ENCODE measurements around the gene NT5DC4. TPM values are rescaled to one million over a fixed set of nuclear protein-coding genes. Genes with fewer than 3 reads are reported as not detected.
"Not testable (repeated sequence)": the region's sequence is repeated elsewhere in the genome, so short reads cannot be mapped to it uniquely, and the experiment has no call there.

NT5DC4 gene
- total and polyA plus RNA-seq, 4 donors: 0.10 TPM; not detected in 3

DNA sequence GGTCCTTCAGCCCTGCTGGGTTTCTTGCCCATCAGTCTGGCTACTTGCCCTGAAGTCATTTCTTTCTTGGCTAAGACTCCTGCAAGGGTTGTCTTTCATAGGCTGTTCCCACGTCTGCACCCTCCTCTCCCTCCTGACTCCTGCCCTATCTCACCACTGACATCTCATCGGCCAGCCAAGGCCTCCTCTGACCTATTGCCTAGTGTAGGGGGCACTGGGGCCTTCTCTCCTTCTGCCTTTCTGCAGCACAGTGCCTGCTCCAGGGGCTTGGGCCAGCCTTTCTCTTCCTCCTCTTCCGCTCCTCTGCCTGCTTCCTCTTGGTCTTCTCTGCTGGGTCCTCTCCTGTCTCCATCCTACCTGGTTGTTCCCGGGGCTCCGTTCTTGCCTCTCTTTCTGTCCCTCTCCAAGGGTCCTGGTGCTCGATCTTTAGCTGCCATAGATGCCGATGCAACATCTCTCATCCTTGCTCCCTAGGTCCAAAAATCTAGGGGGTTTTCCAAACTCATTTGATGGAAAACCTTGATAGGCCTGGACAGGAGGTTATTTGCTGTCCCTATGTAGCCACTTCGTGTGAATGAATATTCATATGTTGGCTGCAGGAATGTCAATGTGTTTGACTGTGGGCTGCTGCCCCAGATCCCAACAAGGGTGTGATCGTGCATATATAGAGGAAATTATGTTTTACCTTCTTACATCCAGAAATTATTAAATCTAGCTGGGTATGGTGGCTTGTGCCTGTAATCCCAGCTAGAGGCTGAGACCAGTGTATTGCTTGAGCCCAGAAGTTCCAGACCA lies 9.7 kb upstream of the NT5DC4 start:
- 84% methylated on average over 6 of the region's 9 CpGs for WGBS (ENCODE audit: insufficient coverage)
- no peak overlapping the region for H3K4me3 ChIP-seq (ENCODE audit: low read depth, low read length)
- peaks cover 9% of the 10 kb centered on the region for H3K4me1 ChIP-seq (ENCODE audit: control insufficient read depth, insufficient read depth, low read length)
- H3K27me3 ChIP-seq (ENCODE audit: control insufficient read depth, insufficient read depth, low read length): no peaks in the 10 kb centered on the region
- H3K9me3 ChIP-seq (ENCODE audit: control insufficient read depth, insufficient read depth, low read length): no peaks in the 10 kb centered on the region
- DNase-seq (ENCODE audit: low read depth in 4 of 6, low spot score in 6 of 6): no peak
- H3K36me3 ChIP-seq (ENCODE audit: control insufficient read depth, insufficient read depth, low read length): no peaks in the 10 kb centered on the region
- H3K27ac ChIP-seq (ENCODE audit: low read depth, low read length): no peak overlapping the region

DNA sequence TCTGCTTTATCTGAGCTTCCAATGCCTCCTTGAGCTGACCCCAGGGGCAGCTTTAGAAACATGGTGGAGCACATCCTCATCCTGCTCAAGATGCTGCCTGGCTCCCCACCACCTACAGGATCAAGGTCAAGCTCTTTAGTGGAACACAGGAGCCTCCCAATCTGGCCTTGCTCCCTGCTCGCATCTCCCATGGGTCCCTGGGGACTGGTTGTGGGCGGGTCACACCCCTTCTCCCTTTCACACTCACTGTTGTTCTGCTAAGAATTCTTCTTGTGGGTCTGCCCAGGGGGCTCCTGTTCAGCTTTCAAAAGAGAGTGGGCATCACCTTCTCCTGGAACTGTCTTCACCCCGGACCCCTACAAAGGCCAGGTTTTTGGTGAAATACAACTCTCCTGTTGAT lies 8.4 kb upstream of the NT5DC4 start:
- H3K4me1 ChIP-seq (ENCODE audit: control insufficient read depth, insufficient read depth, low read length): peaks cover 9% of the 10 kb centered on the region
- no peaks in the 10 kb centered on the region for H3K27me3 ChIP-seq (ENCODE audit: control insufficient read depth, insufficient read depth, low read length)
- 81% methylated on average over 2 of the region's 3 CpGs for WGBS (ENCODE audit: insufficient coverage)
- H3K27ac ChIP-seq (ENCODE audit: low read depth, low read length): no peak overlapping the region
- no peaks in the 10 kb centered on the region for H3K36me3 ChIP-seq (ENCODE audit: control insufficient read depth, insufficient read depth, low read length)
- no peak for DNase-seq (ENCODE audit: low read depth in 4 of 6, low spot score in 6 of 6)
- H3K9me3 ChIP-seq (ENCODE audit: control insufficient read depth, insufficient read depth, low read length): no peaks in the 10 kb centered on the region
- no peak overlapping the region for H3K4me3 ChIP-seq (ENCODE audit: low read depth, low read length)

DNA sequence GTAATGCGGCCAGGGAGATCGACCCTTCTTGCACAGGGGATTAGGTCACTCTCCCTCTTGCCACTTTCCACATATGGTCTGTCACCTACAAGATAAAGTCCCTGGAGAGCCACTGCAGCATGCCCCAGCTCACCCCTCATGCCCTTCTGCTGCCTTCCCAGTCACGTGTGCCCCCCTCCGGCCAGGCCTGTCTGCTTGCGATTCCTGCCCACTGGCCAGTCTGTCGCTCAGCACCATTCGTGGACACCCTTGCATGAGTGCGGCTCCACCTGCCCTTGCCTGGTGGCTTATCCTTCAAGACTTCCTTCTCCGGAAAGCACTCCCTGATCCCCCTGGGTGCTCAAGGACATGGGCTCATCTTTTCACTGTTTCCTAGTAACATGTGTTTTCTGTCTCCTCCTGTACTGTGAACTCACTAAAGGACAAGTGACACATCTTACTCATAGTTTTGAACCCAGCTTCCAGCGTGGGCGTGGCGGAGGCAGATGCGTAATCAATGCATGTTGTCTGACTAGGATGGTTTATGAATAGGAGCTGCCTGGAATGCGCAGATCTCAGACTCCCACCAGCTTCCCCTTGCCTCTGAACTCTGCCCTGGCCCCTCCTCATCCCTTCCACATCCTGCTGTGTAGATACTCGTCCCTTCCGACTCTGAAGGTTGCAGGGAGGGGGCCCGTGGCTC lies 7.8 kb upstream of the NT5DC4 start:
- no peaks in the 10 kb centered on the region for H3K27me3 ChIP-seq (ENCODE audit: control insufficient read depth, insufficient read depth, low read length)

DNA sequence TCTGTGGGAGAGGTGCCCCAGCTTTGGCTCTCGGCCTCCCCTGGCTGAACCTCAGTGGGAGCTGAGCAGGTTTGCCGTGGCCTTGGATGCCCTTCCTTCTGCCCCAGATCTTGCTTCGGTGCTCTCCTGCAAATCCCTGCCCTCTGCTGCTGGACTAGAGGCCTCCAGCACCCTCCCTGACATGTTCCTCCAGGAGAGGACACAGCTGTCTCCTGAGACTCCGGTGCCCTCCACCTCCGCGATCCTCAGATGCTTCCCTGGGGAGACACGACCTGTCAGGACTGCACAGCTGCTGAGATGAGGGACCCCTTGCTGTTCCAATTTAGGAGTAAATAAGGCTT lies 7.3 kb upstream of the NT5DC4 start:
- 74% methylated on average over 7 of the region's 7 CpGs for WGBS (ENCODE audit: insufficient coverage)

More for the DNA sequence above, 7.8 kb upstream of the NT5DC4 start:
- no peak for DNase-seq (ENCODE audit: low read depth in 4 of 6, low spot score in 6 of 6)
- peaks cover 9% of the 10 kb centered on the region for H3K4me1 ChIP-seq (ENCODE audit: control insufficient read depth, insufficient read depth, low read length)
- no peak overlapping the region for H3K4me3 ChIP-seq (ENCODE audit: low read depth, low read length)
- no peak overlapping the region for H3K27ac ChIP-seq (ENCODE audit: low read depth, low read length)
- no peaks in the 10 kb centered on the region for H3K36me3 ChIP-seq (ENCODE audit: control insufficient read depth, insufficient read depth, low read length)
- 71% methylated on average over 10 of the region's 17 CpGs for WGBS (ENCODE audit: insufficient coverage)
- H3K9me3 ChIP-seq (ENCODE audit: control insufficient read depth, insufficient read depth, low read length): no peaks in the 10 kb centered on the region

DNA sequence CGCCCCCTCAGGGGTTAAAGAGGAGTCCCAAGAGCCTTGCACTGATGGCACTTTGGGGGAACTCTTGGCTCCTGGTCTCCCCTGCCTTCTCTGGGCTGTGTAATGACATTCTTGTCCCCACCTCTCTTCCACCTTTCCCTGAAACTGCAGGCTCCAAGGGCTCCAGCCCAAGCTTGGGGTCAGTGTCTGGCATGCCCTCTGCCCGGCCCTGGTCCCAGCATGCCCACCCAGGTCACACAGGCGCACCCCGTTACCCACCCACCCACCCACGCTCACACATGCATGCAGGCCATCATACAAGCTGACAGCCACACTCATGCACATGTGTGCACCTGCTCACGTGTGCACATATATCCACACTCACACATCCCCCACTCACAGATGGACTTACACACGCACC lies 6.9 kb upstream of the NT5DC4 start:
- no peaks in the 10 kb centered on the region for H3K36me3 ChIP-seq (ENCODE audit: control insufficient read depth, insufficient read depth, low read length)
- no peak for DNase-seq (ENCODE audit: low read depth in 4 of 6, low spot score in 6 of 6)
- 100% methylated on average over 1 of the region's 7 CpGs for WGBS (ENCODE audit: insufficient coverage)
- peaks cover 7% of the 10 kb centered on the region for H3K4me1 ChIP-seq (ENCODE audit: control insufficient read depth, insufficient read depth, low read length)
- H3K4me3 ChIP-seq (ENCODE audit: low read depth, low read length): no peak overlapping the region
- no peaks in the 10 kb centered on the region for H3K27me3 ChIP-seq (ENCODE audit: control insufficient read depth, insufficient read depth, low read length)
- H3K9me3 ChIP-seq (ENCODE audit: control insufficient read depth, insufficient read depth, low read length): no peaks in the 10 kb centered on the region
- no peak overlapping the region for H3K27ac ChIP-seq (ENCODE audit: low read depth, low read length)

More for the DNA sequence above, 7.3 kb upstream of the NT5DC4 start:
- peaks cover 9% of the 10 kb centered on the region for H3K4me1 ChIP-seq (ENCODE audit: control insufficient read depth, insufficient read depth, low read length)
- no peak for DNase-seq (ENCODE audit: low read depth in 4 of 6, low spot score in 6 of 6)
- H3K4me3 ChIP-seq (ENCODE audit: low read depth, low read length): no peak overlapping the region
- no peaks in the 10 kb centered on the region for H3K27me3 ChIP-seq (ENCODE audit: control insufficient read depth, insufficient read depth, low read length)
- H3K9me3 ChIP-seq (ENCODE audit: control insufficient read depth, insufficient read depth, low read length): no peaks in the 10 kb centered on the region
- H3K36me3 ChIP-seq (ENCODE audit: control insufficient read depth, insufficient read depth, low read length): no peaks in the 10 kb centered on the region
- H3K27ac ChIP-seq (ENCODE audit: low read depth, low read length): no peak overlapping the region

DNA sequence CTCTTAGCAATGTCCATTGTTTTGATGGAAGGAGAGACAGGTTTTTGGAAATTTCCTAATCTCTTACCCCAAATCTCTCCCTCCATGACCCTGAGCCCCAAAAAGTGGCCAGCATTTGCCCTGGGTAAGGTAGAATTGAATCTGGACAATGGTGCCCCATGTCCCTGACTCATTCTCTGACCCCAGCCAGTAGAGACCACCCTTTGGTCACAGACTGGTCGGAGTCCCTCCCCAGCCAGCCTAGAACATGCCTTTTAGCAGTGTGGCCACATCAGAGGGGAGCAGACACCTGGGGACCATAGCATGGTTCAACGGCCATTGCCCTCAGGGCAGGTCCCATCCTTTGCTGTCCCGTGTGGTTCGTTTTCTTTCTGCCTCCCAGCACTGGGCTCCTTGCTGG lies 6.5 kb upstream of the NT5DC4 start:
- H3K27ac ChIP-seq (ENCODE audit: low read depth, low read length): no peak overlapping the region
- H3K9me3 ChIP-seq (ENCODE audit: control insufficient read depth, insufficient read depth, low read length): no peaks in the 10 kb centered on the region
- H3K36me3 ChIP-seq (ENCODE audit: control insufficient read depth, insufficient read depth, low read length): no peaks in the 10 kb centered on the region
- DNase-seq (ENCODE audit: low read depth in 4 of 6, low spot score in 6 of 6): no peak
- H3K4me3 ChIP-seq (ENCODE audit: low read depth, low read length): no peak overlapping the region
- WGBS (ENCODE audit: insufficient coverage): 90% methylated on average over 4 of the region's 4 CpGs
- no peaks in the 10 kb centered on the region for H3K27me3 ChIP-seq (ENCODE audit: control insufficient read depth, insufficient read depth, low read length)
- H3K4me1 ChIP-seq (ENCODE audit: control insufficient read depth, insufficient read depth, low read length): peaks cover 4% of the 10 kb centered on the region

DNA sequence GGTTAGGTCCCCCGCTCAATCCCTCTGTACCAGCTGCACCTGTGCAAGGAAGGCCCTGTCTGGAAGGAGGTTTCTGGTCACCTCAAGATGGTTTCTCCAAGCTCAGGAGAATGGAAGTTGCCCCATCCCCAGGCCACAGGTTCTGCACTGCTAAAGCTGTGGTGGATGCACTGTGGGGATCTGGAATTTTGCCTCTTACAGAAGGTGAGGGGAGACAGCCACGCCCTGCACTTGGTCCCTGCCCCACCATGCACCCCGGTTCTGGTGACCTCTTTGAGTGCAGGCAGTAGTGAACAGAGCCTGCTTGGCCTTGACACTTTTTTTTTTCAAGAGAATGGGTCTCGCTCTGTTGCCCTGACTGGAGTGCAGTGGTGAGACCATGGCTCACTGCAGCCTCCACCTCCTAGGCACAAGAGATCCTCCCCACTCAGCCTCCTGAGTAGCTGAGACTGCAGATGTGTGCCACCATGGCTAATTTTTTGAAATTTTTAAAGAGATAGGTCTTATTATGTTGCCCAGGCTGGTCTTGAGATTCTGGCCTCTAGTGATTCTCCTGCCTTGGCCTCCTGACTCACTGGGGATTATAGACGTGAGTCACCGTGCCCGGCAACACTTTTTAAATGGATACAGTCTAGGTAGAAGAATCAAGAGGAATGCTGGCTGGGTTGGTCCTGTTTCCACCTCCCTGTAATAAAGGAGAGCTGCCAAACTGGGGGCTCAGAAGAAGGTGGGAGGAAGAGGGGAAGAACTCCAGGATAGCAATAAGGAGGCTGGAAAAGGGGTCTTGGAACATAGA lies 5.8 kb upstream of the NT5DC4 start:
- no peak for DNase-seq (ENCODE audit: low read depth in 4 of 6, low spot score in 6 of 6)
- Histone ChIP-seq H3K9me3 (ENCODE audit: control insufficient read depth, insufficient read depth, low read length) (no peaks in the 10 kb centered on the region), H3K4me3 (ENCODE audit: low read depth, low read length) (no peak overlapping the region), H3K27me3 (ENCODE audit: control insufficient read depth, insufficient read depth, low read length) (no peaks in the 10 kb centered on the region), H3K36me3 (ENCODE audit: control insufficient read depth, insufficient read depth, low read length) (no peaks in the 10 kb centered on the region), H3K27ac (ENCODE audit: low read depth, low read length) (no peak overlapping the region), H3K4me1 (ENCODE audit: control insufficient read depth, insufficient read depth, low read length) (no peaks in the 10 kb centered on the region)
- WGBS (ENCODE audit: insufficient coverage): 93% methylated on average over 6 of the region's 7 CpGs

DNA sequence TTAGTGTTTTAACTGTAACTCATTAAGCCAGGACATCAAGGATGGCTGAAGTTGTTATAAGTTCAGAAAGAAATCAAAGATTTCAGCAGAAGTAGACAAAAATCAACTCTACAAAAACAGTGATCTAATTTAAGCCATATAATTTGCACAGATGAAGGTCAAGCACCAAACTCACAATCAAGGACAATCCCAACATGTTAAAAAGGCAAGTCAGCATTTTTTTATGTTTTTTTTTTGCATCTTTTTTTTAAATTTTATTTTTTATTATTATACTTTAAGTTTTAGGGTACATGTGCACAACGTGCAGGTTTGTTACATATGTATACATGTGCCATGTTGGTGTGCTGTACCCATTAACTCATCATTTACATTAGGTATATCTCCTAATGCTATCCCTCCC lies 4.7 kb upstream of the NT5DC4 start:
- H3K27me3 ChIP-seq (ENCODE audit: control insufficient read depth, insufficient read depth, low read length); H3K27ac ChIP-seq (ENCODE audit: low read depth, low read length); DNase-seq (ENCODE audit: low read depth in 4 of 6, low spot score in 6 of 6); H3K4me3 ChIP-seq (ENCODE audit: low read depth, low read length); H3K4me1 ChIP-seq (ENCODE audit: control insufficient read depth, insufficient read depth, low read length); H3K9me3 ChIP-seq (ENCODE audit: control insufficient read depth, insufficient read depth, low read length); H3K36me3 ChIP-seq (ENCODE audit: control insufficient read depth, insufficient read depth, low read length): not testable (repeated sequence)
- WGBS (ENCODE audit: insufficient coverage): no CpG with 5 or more reads among the region's 1 CpG

DNA sequence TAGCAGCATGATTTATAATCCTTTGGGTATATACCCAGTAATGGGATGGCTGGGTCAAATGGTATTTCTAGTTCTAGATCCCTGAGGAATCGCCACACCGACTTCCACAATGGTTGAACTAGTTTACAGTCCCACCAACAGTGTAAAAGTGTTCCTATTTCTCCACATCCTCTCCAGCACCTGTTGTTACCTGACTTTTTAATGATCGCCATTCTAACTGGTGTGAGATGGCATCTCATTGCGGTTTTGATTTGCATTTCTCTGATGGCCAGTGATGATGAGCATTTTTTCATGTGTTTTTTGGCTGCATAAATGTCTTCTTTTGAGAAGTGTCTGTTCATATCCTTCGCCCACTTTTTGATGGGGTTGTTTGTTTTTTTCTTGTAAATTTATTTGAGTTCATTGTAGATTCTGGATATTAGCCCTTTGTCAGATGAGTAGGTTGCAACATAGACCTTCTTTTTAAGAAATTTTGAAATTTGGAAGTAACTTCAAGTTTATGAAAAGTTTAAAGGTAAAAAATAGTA lies 3.9 kb upstream of the NT5DC4 start:
- not testable (repeated sequence) for H3K4me1 ChIP-seq (ENCODE audit: control insufficient read depth, insufficient read depth, low read length); DNase-seq (ENCODE audit: low read depth in 4 of 6, low spot score in 6 of 6); H3K36me3 ChIP-seq (ENCODE audit: control insufficient read depth, insufficient read depth, low read length); H3K4me3 ChIP-seq (ENCODE audit: low read depth, low read length); H3K27ac ChIP-seq (ENCODE audit: low read depth, low read length); H3K9me3 ChIP-seq (ENCODE audit: control insufficient read depth, insufficient read depth, low read length); H3K27me3 ChIP-seq (ENCODE audit: control insufficient read depth, insufficient read depth, low read length)
- WGBS (ENCODE audit: insufficient coverage): no CpG with 5 or more reads among the region's 5 CpGs
